Brain microvascular endothelial cell (primary cell): ENCODE results near the gene BARHL2.

Experiments used
- DNase-seq: peaks from one replicate; pipeline ENCODE4 v3.0.0-alpha.2; 2020
- H3K27ac ChIP-seq: fragments of 250-450 bp; sonication (Bioruptor Pico); 2 replicates; pipeline ENCODE4 v1.5.1; 2020; ENCODE audit warnings: mild to moderate bottlenecking, moderate library complexity
- H3K27me3 ChIP-seq: fragments of 250-450 bp; sonication (Bioruptor Pico); replicated peaks from 2 replicates; pipeline ENCODE4 v1.5.1; 2020; ENCODE audit warnings: mild to moderate bottlenecking
- H3K36me3 ChIP-seq: fragments of 250-450 bp; sonication (Bioruptor Pico); replicated peaks from 2 replicates; pipeline ENCODE4 v1.5.1; 2020; ENCODE audit warnings: mild to moderate bottlenecking
- H3K4me3 ChIP-seq: 2 replicates; pipeline ENCODE4 v1.5.1; 2011; ENCODE audit warnings: low read depth, mild to moderate bottlenecking, control low read depth, low read length, moderate library complexity
- in situ Hi-C: cut with HindIII; loops from 2 replicates; pipeline ENCODE4 v1.10.0; 2017; ENCODE audit warnings: low sequenced_read_pairs, low pct_ligation_motif_present
- TF ChIP-seq, protein P1 (sequence below): IDR thresholded peaks from 2 replicates; pipeline ENCODE4 v1.5.1; 2011; ENCODE audit warnings: low read depth, mild to moderate bottlenecking, moderate library complexity, low read length, control low read depth, inconsistent platforms; ENCODE audit errors: missing control alignments

Gene BARHL2

DNA sequence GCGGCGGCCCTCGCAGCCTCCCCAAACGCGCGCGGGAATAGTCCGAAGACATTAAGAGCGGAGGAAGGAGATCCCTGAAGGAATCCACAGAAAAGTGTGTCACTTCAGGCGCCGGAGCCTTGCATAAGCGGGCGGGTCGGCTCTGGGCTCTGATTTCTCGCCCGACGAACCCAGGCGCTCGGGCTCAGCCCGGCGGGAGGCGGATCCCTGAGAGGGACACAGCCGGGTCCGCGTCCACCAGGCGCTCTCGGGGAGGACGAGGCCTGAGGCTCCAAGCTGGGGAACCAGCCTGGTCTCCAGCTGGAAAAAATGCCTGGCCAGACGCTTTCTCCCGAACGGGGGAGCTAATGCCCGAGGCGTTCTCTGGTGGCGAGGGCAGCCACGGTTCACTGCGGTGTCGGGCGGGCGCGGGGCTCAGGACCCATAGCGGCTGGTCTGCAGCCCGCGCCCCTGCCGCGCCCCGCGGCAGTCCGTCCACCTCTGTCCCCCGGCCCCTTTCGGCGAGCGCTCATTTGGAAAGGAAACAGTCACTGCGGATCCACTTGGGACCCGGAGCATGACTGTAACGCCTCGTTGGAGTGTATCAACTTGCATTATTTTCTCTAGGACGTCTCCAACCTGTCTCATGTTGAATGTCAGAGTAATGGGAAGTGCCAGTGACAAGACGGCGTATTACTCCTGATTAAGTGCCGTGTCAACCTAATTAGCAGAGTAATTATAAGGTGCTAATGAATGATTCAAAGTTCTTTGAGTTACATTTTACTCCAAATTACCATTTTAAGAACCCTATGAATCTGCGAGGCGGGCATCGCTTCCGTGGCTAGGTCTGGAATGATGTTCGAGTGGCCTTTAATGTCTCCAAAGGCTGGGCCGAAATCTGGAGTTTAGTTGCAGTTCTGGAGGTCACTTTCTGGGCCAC lies 1.6 kb upstream of the BARHL2 start:
- no peak overlapping the region for H3K4me3 ChIP-seq
- DNase-seq, result no peak

DNA sequence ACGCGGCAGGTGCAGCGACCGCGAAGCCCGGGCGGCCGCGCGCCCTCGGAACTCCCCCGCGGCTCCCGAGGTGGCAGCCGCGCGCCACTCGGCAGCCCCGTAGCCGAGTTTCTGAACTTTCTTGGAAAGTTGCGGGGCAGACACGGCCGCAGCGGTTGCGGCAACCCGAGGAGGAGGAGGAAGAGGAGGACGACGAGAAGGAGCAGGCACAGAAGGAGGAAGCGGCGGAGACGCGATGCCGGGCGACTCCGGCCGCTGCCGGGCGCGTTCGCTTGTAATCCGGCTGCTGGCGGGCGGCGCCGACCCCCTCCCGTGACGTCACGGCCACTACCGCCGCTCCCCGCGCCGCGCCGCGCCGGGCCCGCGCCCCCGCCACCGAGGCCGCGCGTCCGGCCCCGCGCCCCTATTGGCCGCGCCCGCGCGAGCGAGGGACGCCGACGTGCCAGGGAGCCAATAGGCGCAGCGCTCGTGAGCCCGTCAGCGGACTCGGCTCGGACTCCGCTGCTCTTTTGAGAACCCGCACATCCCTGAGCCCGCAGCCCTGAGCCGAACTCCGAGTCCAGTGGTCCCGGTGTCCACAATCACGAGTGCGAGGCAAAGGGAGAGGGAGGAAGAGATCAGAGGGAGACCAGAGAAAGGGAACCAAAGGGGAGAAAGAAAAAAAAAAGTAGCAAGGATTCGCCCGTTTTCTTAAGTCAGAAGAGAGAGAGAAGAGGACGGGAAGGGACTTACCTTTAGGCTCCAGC lies 736 bp upstream of the BARHL2 start:
- DNase-seq, result no peak
- in situ Hi-C loops, result no loop called here
- TF ChIP-seq, protein P1, sequence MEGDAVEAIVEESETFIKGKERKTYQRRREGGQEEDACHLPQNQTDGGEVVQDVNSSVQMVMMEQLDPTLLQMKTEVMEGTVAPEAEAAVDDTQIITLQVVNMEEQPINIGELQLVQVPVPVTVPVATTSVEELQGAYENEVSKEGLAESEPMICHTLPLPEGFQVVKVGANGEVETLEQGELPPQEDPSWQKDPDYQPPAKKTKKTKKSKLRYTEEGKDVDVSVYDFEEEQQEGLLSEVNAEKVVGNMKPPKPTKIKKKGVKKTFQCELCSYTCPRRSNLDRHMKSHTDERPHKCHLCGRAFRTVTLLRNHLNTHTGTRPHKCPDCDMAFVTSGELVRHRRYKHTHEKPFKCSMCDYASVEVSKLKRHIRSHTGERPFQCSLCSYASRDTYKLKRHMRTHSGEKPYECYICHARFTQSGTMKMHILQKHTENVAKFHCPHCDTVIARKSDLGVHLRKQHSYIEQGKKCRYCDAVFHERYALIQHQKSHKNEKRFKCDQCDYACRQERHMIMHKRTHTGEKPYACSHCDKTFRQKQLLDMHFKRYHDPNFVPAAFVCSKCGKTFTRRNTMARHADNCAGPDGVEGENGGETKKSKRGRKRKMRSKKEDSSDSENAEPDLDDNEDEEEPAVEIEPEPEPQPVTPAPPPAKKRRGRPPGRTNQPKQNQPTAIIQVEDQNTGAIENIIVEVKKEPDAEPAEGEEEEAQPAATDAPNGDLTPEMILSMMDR, result no peak
- H3K27me3 ChIP-seq, result peaks cover 88% of the 10 kb centered on the region
- H3K36me3 ChIP-seq, result no peaks in the 10 kb centered on the region
- H3K27ac ChIP-seq, result no peak overlapping the region
- H3K4me3 ChIP-seq, result peak overlapping the region; percentile 18

More for the DNA sequence above, 1.6 kb upstream of the BARHL2 start:
- no peaks in the 10 kb centered on the region for H3K36me3 ChIP-seq
- in situ Hi-C loops, result no loop called here
- peaks cover 88% of the 10 kb centered on the region for H3K27me3 ChIP-seq
- TF ChIP-seq, protein P1, result no peak
- H3K27ac ChIP-seq, result no peak overlapping the region

DNA sequence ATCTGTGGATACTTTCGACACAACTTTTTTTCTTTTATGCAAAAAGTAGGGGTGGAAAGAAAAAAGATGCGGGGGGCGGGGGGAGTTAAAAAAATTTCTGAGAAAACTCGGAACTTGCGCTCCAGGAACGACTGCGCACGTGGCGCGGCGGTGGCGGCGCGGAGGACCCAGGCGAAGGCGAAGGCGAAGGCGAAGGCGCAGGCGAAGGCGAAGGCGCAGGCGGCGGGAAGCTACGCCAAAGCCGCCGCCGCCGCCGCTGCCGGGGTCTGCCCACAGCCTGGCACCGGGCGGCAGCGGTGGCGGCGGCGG lies 208 bp upstream of the BARHL2 start:
- Histone ChIP-seq H3K27me3 (peaks cover 88% of the 10 kb centered on the region), H3K27ac (no peak overlapping the region), H3K4me3 (no peak overlapping the region), H3K36me3 (no peaks in the 10 kb centered on the region)
- in situ Hi-C loops, result no loop called here
- no peak for DNase-seq
- TF ChIP-seq, protein P1, result no peak

DNA sequence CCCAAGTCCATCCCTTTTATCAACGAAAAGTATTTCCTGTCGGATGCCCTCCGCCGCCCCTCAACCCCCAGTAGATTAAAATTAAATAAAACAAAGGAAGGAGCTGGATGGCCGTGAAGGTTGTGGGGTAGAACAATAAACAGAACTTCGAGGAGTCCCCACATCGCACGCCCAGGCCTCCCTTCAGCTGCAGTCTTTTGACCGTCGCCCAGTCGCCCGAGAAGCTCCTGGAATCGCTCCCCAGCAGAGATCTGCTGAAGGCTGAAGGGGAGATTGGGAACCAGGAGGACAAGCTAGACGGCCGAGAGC lies 905 bp downstream of the BARHL2 start:
- in situ Hi-C loops, result no loop called here
- Histone ChIP-seq H3K36me3 (no peaks in the 10 kb centered on the region), H3K27me3 (peaks cover 91% of the 10 kb centered on the region), H3K4me3 (no peak overlapping the region), H3K27ac (no peak overlapping the region)
- TF ChIP-seq, protein P1, result no peak
- no peak for DNase-seq

DNA sequence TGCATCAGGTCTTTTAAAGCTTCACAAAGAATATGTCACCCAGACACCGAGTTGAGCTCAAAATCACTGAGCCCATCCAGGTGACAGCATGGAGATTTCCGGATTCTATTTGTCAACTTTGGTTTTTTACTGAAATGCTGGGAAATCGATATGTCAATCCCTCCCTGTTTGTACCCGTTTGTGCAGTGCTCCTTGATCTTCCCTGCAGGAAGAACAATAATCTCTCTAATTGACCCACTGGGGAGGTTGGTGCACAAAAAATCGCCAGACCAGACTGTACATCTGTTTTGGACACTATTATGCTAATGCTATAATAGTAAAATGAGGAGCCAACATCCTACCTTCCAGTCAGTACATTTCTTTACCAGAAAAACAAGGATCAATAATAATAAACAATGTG lies 1.8 kb downstream of the BARHL2 start:
- Histone ChIP-seq H3K4me3 (no peak overlapping the region), H3K27me3 (peaks cover 91% of the 10 kb centered on the region), H3K27ac (no peak overlapping the region), H3K36me3 (no peaks in the 10 kb centered on the region)
- in situ Hi-C loops, result no loop called here
- no peak for DNase-seq
- TF ChIP-seq, protein P1, result no peak
